ENCODE results near the gene WDFY2.
A peak's percentile ranks its signal among the peaks of the same experiment; 100 is the strongest.

DNA sequence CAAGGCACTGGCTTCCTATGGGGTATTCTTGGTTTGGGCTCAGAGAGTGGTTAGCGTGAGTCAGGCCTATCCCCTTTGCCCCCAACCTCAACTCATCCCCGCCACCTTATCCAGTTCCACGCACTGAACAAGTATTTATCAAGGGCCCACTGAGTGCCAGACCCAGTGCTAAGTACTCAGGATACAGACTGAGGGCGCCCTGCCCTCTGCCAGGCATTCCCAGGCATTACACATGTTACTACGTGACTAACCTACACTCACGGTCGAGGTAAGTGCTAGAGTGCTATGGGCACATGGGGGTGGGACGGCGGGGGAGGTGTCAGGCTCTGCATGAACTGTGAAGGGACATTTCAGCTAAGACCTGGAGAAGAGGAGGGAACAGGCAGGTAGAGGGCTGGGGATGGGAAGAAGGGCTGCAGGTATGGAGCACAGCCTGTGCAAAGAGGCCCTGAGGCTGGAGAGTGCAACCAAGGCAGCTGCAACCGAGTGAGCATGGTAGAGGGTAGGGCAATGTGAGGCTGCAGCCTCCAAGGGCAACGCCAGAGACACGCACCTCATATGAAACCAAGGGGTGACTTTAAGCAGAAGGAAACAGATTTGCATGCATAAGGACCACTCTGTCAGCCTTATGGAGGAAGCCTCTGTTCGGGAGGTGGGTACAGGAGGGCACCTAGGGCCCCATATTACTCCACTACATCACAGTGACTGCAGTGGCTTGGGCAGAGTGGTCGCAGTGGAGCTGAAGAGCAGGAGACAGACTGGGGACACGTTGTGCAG lies 197.2 kb downstream of the WDFY2 start:
- TF ChIP-seq CTCF (IDR thresholded peaks at IDR 0.05), result peak in 2 of 6 experiments; percentile 24 to 29
- TF ChIP-seq POLR2A (IDR thresholded peaks at IDR 0.05), result no peak
